ENCODE data around the gene NUDT3.

DNA sequence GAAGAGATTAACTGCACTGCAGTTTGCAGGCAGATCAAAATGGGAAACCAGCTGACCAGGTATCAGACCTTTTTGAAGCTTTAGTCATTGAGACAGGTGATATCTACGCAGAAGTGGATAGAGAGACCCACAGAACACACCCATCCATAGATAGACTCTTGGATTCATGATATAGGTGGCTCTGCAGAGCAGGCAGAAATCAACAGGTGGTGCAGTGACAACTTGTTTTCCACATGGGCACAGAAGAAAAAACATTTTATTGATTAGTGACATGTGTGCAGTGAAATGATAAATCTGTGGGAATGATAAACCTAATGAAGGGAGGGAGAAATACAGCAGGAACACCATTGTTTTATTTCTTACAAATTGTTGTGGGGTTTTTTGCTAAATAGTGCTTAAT is 45.2 kb downstream of the NUDT3 start:
- TF ChIP-seq CTCF (IDR thresholded peaks at IDR 0.05; ENCODE audit: low read depth, low read length, missing input control) (no peak), ZBTB33 (IDR thresholded peaks at IDR 0.05) (no peak), SP1 (IDR thresholded peaks at IDR 0.05) (no peak), YY1 (IDR thresholded peaks at IDR 0.05) (no peak), FOXA1 (IDR thresholded peaks at IDR 0.05) (no peak)
